H1 (cell line): ENCODE measurements around the gene ANAPC2.

Experiments used
- EP300 ChIP-seq, 2 experiments: IDR thresholded peaks; 1 replicate in 1 of 2; 2 replicates in 1 of 2; pipeline ENCODE4 v1.6.1; 2011 to 2012; ENCODE audit warnings: low read depth in 2 of 2, low read length in 2 of 2, mild to moderate bottlenecking in 2 of 2, borderline replicate concordance in 1 of 2, inconsistent platforms in 1 of 2, moderate library complexity in 1 of 2
- GABPA ChIP-seq: IDR thresholded peaks from 2 replicates; pipeline ENCODE4 v1.6.1; 2011; ENCODE audit warnings: mild to moderate bottlenecking, low read length, moderate library complexity, borderline replicate concordance; ENCODE audit not compliant: insufficient read depth
- PHF8 ChIP-seq: fragments of 200-600 bp; sonication (generic); conservative IDR thresholded peaks from 2 replicates; pipeline ENCODE4 v1.7.1; 2012; ENCODE audit warnings: low read depth, mild to moderate bottlenecking, inconsistent platforms, low read length, moderate library complexity
- POLR2A ChIP-seq, 2 experiments: IDR thresholded peaks; 1 replicate in 1 of 2; 2 replicates in 1 of 2; pipeline ENCODE4 v1.6.1; 2011; ENCODE audit warnings: low read depth in 2 of 2, low read length in 2 of 2, mild to moderate bottlenecking in 2 of 2; ENCODE audit errors: control extremely low read depth in 1 of 2
- RAD21 ChIP-seq, 2 experiments: IDR thresholded peaks in 1 of 2; conservative IDR thresholded peaks in 1 of 2; 2 replicates each; pipeline ENCODE4 v1.6.1; 2011; ENCODE audit warnings: low read depth in 2 of 2, low read length in 2 of 2, improper control_type of control experiment in 1 of 2, inconsistent platforms in 1 of 2, mild to moderate bottlenecking in 1 of 2, moderate library complexity in 1 of 2
- RFX5 ChIP-seq: IDR thresholded peaks from 2 replicates; pipeline ENCODE4 v1.6.1; 2011; ENCODE audit warnings: low read depth, low read length, improper control_type of control experiment, borderline replicate concordance
- TAF1 ChIP-seq: IDR thresholded peaks from 2 replicates; pipeline ENCODE4 v1.6.1; 2011; ENCODE audit warnings: mild to moderate bottlenecking, low read depth, low read length
- TBP ChIP-seq: IDR thresholded peaks from 2 replicates; pipeline ENCODE4 v1.6.1; 2011; ENCODE audit warnings: low read depth, low read length, improper control_type of control experiment
- TEAD4 ChIP-seq: IDR thresholded peaks from 2 replicates; pipeline ENCODE4 v1.6.1; 2012; ENCODE audit warnings: low read depth, low read length, inconsistent platforms, mixed read lengths
- TF ChIP-seq, protein P1 (sequence below): IDR thresholded peaks from 2 replicates; pipeline ENCODE4 v1.6.1; 2011; ENCODE audit warnings: low read depth, mild to moderate bottlenecking, low read length; ENCODE audit not compliant: insufficient read depth
- TF ChIP-seq, protein P2 (sequence below), 3 experiments: IDR thresholded peaks; 1 replicate in 2 of 3; 2 replicates in 1 of 3; pipeline versions ENCODE4 v1.5.1 to v1.6.1; 2011; ENCODE audit warnings: low read length in 3 of 3, mild to moderate bottlenecking in 3 of 3, inconsistent platforms in 2 of 3, low read depth in 1 of 3, moderate library complexity in 1 of 3; ENCODE audit not compliant: insufficient read depth in 1 of 3; ENCODE audit errors: control extremely low read depth in 1 of 3

DNA sequence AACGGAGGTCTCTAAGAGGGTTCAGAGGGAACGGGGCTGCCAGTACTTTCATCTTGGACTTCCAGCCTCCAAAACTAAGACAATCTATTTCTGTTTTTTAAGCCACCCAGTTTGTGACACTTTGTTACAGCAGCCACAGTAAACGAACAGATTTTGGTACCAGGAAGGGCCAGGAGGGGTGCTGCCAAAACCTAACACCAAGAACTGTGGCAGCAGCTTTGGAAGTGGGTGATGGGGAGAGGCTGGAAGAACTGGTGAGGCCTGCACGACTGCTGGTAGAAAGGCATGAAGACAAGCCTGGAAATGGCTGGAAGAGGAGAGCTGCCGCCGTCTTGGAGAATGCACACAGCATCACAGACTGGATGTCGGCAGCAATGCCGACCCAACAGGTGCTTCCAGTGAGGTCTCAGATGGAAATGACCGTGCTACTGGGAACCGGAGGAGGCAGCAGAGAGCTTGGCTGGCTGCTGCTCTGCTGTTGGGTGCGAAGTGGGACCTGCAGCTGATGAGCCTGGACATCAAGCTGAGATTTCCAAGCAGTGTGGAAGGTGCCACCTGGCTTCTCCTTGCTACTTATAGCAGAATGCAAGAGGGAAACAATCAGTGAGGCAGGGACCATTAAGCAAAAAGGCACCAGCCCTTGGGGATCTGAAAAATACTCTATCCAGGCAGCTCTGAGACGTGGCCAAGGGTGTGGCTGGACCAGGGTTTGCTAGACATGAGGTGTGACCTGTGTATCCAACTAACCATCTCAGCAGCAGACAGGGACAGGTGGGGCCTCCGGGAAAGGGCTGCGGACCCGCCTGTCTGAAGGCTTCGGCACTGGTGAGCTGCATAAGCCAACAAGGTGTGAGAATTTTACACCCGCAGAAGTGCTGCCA is 11.8 kb downstream of the ANAPC2 start:
- TF ChIP-seq TBP: no peak
- TF ChIP-seq, protein P1, sequence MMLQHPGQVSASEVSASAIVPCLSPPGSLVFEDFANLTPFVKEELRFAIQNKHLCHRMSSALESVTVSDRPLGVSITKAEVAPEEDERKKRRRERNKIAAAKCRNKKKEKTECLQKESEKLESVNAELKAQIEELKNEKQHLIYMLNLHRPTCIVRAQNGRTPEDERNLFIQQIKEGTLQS: no peak
- TF ChIP-seq, protein P2, sequence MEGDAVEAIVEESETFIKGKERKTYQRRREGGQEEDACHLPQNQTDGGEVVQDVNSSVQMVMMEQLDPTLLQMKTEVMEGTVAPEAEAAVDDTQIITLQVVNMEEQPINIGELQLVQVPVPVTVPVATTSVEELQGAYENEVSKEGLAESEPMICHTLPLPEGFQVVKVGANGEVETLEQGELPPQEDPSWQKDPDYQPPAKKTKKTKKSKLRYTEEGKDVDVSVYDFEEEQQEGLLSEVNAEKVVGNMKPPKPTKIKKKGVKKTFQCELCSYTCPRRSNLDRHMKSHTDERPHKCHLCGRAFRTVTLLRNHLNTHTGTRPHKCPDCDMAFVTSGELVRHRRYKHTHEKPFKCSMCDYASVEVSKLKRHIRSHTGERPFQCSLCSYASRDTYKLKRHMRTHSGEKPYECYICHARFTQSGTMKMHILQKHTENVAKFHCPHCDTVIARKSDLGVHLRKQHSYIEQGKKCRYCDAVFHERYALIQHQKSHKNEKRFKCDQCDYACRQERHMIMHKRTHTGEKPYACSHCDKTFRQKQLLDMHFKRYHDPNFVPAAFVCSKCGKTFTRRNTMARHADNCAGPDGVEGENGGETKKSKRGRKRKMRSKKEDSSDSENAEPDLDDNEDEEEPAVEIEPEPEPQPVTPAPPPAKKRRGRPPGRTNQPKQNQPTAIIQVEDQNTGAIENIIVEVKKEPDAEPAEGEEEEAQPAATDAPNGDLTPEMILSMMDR (IDR thresholded peaks at IDR 0.05; ENCODE audit: control extremely low read depth in 1 of 3, insufficient read depth in 1 of 3, low read depth in 1 of 3, low read length in 3 of 3): peak in 2 of 3 experiments; percentile 58 to 76; a peak in 3 of 4 replicates
- TF ChIP-seq GABPA: no peak; the same call in 1 of the 2 replicates
- no peak for TF ChIP-seq PHF8
- no peak for TF ChIP-seq RFX5
- no peak for TF ChIP-seq TAF1
- no peak for TF ChIP-seq TEAD4
- TF ChIP-seq EP300 (IDR thresholded peaks at IDR 0.05; ENCODE audit: borderline replicate concordance in 1 of 2, low read depth in 2 of 2, low read length in 2 of 2): no peak
- TF ChIP-seq RAD21 (IDR thresholded peaks at IDR 0.05 in 1 of 2, conservative IDR thresholded peaks at IDR 0.05 in 1 of 2; ENCODE audit: low read depth in 2 of 2, low read length in 2 of 2): peak; percentile 38 to 57
- TF ChIP-seq POLR2A (IDR thresholded peaks at IDR 0.05; ENCODE audit: control extremely low read depth in 1 of 2, low read depth in 2 of 2, low read length in 2 of 2): no peak; a peak in 1 of 3 replicates
